Loucy (cell line): ENCODE results near the gene EXO5.

Experiments used
- H2AFZ ChIP-seq: fragments of 200-600 bp; sonication (generic); 2 replicates; pipeline ENCODE4 v1.6.0; 2016; ENCODE audit warnings: antibody characterized with exemption, mild to moderate bottlenecking, low read length, moderate library complexity
- H3F3A ChIP-seq: fragments of 200-600 bp; 2 replicates; pipeline ENCODE4 v1.6.0; 2016; ENCODE audit warnings: antibody characterized with exemption, low read depth, mild to moderate bottlenecking
- H3K27me3 ChIP-seq: fragments of 200-600 bp; sonication (generic); 2 replicates; pipeline ENCODE4 v1.6.1; 2014; ENCODE audit warnings: low read length, mild to moderate bottlenecking; ENCODE audit not compliant: insufficient read depth, poor library complexity, severe bottlenecking
- H3K36me3 ChIP-seq: fragments of 200-600 bp; sonication (generic); 2 replicates; pipeline ENCODE4 v1.6.1; 2016; ENCODE audit warnings: low read length; ENCODE audit not compliant: insufficient read depth
- H3K4me1 ChIP-seq: fragments of 200-600 bp; sonication (generic); 2 replicates; pipeline ENCODE4 v1.5.1; 2014; ENCODE audit warnings: low read length, mild to moderate bottlenecking; ENCODE audit not compliant: insufficient read depth, poor library complexity, severe bottlenecking
- H3K4me2 ChIP-seq: fragments of 200-600 bp; sonication (generic); 2 replicates; pipeline ENCODE4 v1.6.0; 2014; ENCODE audit warnings: antibody characterized with exemption, low read length, low read depth, mild to moderate bottlenecking; ENCODE audit not compliant: poor library complexity, severe bottlenecking
- H3K4me3 ChIP-seq: fragments of 200-600 bp; sonication (generic); 2 replicates; pipeline ENCODE4 v1.5.1; 2014; ENCODE audit warnings: low read length, mild to moderate bottlenecking, mixed read lengths; ENCODE audit not compliant: poor library complexity, severe bottlenecking
- H3K79me2 ChIP-seq: fragments of 200-600 bp; sonication (generic); 2 replicates; pipeline ENCODE4 v1.6.1; 2014; ENCODE audit warnings: low read length; ENCODE audit not compliant: insufficient read depth
- H3K9ac ChIP-seq: fragments of 200-600 bp; sonication (generic); 2 replicates; pipeline ENCODE4 v1.6.0; 2014; ENCODE audit warnings: mild to moderate bottlenecking, low read depth, low read length, moderate library complexity; ENCODE audit not compliant: poor library complexity, severe bottlenecking
- H3K9me2 ChIP-seq: fragments of 200-600 bp; sonication (generic); replicated peaks from 2 replicates; pipeline ENCODE4 v1.6.1; 2016; ENCODE audit warnings: low read depth, low read length, mixed read lengths
- H3K9me3 ChIP-seq: fragments of 200-600 bp; sonication (generic); 2 replicates; pipeline ENCODE4 v1.6.1; 2014; ENCODE audit warnings: mild to moderate bottlenecking, antibody characterized with exemption, low read length, low read depth; ENCODE audit not compliant: insufficient read depth
- H4K20me1 ChIP-seq: fragments of 200-600 bp; sonication (generic); 2 replicates; pipeline ENCODE4 v1.6.0; 2014; ENCODE audit warnings: antibody characterized with exemption, low read length, mild to moderate bottlenecking; ENCODE audit not compliant: insufficient read depth, poor library complexity, severe bottlenecking
- EZH2phosphoT487 ChIP-seq: fragments of 200-600 bp; IDR thresholded peaks from 2 replicates; pipeline ENCODE4 v1.6.1; 2018; ENCODE audit warnings: antibody characterized with exemption, mild to moderate bottlenecking, moderate library complexity, borderline replicate concordance

Gene EXO5

DNA sequence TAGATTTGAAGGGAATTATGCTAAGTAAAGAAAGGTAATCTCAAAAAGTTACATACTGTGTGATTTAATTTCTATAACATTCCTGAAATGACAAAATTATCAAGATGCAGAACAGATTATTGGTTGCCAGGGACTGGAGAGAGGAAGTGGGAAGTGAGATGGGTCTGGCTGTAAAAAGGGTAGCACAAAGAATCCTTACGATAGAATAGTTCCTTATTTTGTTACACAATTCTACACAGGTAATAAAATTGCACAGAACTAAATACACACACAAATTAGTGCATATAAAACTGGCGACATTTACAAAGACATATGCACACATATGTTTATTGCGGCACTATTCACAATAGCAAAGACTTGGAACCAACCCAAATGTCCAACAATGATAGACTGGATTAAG lies 56.3 kb downstream of the EXO5 start:
- no peak overlapping the region for H3K4me2 ChIP-seq
- no peaks in the 10 kb centered on the region for H3K4me1 ChIP-seq
- H3F3A ChIP-seq, result no peaks in the 10 kb centered on the region
- no peak overlapping the region for H3K9ac ChIP-seq
- H3K4me3 ChIP-seq, result no peak overlapping the region
- no peaks in the 10 kb centered on the region for H3K9me3 ChIP-seq
- no peaks in the 10 kb centered on the region for H3K27me3 ChIP-seq
- no peak overlapping the region for H2AFZ ChIP-seq
- no peaks in the 10 kb centered on the region for H3K79me2 ChIP-seq
- no peak for TF ChIP-seq EZH2phosphoT487
- H3K9me2 ChIP-seq, result no peaks in the 10 kb centered on the region
- no peaks in the 10 kb centered on the region for H4K20me1 ChIP-seq
- no peaks in the 10 kb centered on the region for H3K36me3 ChIP-seq
